Stimulated activated CD4-positive, alpha-beta T cell treated with anti-CD3 and anti-CD28 coated beads, Interleukin-2, amount 100 ng/mL, for 4 hours (primary cell): Measurements from ENCODE around the gene HOXA1.
A peak's percentile ranks its signal among the peaks of the same experiment; 100 is the strongest.

Experiments
- DNase-seq: peaks from one replicate; pipeline ENCODE4 v3.0.0-alpha.2; 2020; ENCODE audit warnings: low read depth

Gene HOXA1

GRCh38 chr7:27131390-27131819 is 35.6 kb upstream of the HOXA1 start:
- DNase-seq = no peak

- DNase-seq = peak; percentile 55
Observed at GRCh38 chr7:27130540-27131389, 35.0 kb upstream of the HOXA1 start, which contains the start of gene HOXA4. TSS of gene HOXA4 (minus strand) at chr7:27130757. CDS start at chr7:27130733, 24 bp downstream.

GRCh38 chr7:27129729-27130539 is 34.1 kb upstream of the HOXA1 start:
- no peak for DNase-seq

- DNase-seq = no peak
Observed at GRCh38 chr7:27128776-27129728, 33.3 kb upstream of the HOXA1 start.

- no peak for DNase-seq
Observed at GRCh38 chr7:27128034-27128433, 32.2 kb upstream of the HOXA1 start.

- DNase-seq = no peak
Observed at GRCh38 chr7:27126596-27127327, 31.0 kb upstream of the HOXA1 start.

GRCh38 chr7:27125986-27126394 is 30.2 kb upstream of the HOXA1 start:
- DNase-seq = no peak

- DNase-seq = no peak
Observed at GRCh38 chr7:27124902-27125689, 29.3 kb upstream of the HOXA1 start.

GRCh38 chr7:27124096-27124901 is 28.5 kb upstream of the HOXA1 start:
- no peak for DNase-seq

- no peak for DNase-seq
Observed at GRCh38 chr7:27123477-27124053, 27.8 kb upstream of the HOXA1 start.

- no peak for DNase-seq
Observed at GRCh38 chr7:27123007-27123476, 27.2 kb upstream of the HOXA1 start.

- no peak for DNase-seq
Observed at GRCh38 chr7:27122077-27122910, 26.5 kb upstream of the HOXA1 start.

GRCh38 chr7:27121684-27122076 is 25.9 kb upstream of the HOXA1 start:
- DNase-seq = no peak

GRCh38 chr7:27119412-27119911 is 23.7 kb upstream of the HOXA1 start:
- DNase-seq = no peak

GRCh38 chr7:27118580-27118979 is 22.8 kb upstream of the HOXA1 start:
- DNase-seq = no peak

- DNase-seq = no peak
Observed at GRCh38 chr7:27117887-27118491, 22.2 kb upstream of the HOXA1 start.
